Left forelimb (tissue), 1 donor: ENCODE results near the gene HSPBP1.

Source experiments
- DNase-seq: peaks from one replicate; pipeline ENCODE4 v3.0.0-alpha.2; 2018; ENCODE audit warnings: low spot score

HSPBP1 gene

GRCh38 chr19:55216461-55217198, 63.3 kb downstream of the HSPBP1 start:
- DNase-seq, result peak; percentile 86

GRCh38 chr19:55213547-55213946, 66.4 kb downstream of the HSPBP1 start:
- no peak for DNase-seq

- no peak for DNase-seq
Measured at GRCh38 chr19:55212447-55212846, 67.5 kb downstream of the HSPBP1 start.
